Jurkat, Clone E6-1 (cell line): Measurements from ENCODE around the gene EVI5.

Experiments
- DNase-seq: peaks from one replicate; pipeline ENCODE4 v3.0.0-alpha.2; 2011; ENCODE audit warnings: low read depth, low spot score
- H3K4me3 ChIP-seq: 2 replicates; pipeline ENCODE4 v1.5.1; 2011; ENCODE audit warnings: mild to moderate bottlenecking, low read length, control low read depth, moderate library complexity

Gene EVI5

GRCh38 chr1:92503043-92503925 is 281.6 kb downstream of the EVI5 start:
- H3K4me3 ChIP-seq: no peak overlapping the region
- no peak for DNase-seq

DNA sequence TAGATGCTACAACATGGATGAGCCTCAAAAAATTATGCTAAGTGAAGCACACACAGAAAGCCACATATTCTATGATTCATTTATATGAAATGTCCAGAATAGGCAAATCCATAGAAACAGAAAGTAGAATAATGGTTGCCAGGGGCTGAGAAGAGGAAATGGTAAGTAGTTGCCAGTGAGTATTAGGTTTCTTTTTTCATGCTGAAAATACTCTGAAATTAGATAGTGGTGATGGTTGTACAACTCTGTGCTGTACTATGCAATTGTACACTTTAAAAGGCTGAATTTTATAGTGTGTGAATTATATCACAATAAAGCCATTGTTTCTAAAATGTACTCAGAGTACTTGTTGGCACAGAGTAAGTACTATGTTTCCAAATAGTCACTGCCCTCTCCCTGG is 282.7 kb downstream of the EVI5 start:
- H3K4me3 ChIP-seq: no peak overlapping the region
- no peak for DNase-seq

DNA sequence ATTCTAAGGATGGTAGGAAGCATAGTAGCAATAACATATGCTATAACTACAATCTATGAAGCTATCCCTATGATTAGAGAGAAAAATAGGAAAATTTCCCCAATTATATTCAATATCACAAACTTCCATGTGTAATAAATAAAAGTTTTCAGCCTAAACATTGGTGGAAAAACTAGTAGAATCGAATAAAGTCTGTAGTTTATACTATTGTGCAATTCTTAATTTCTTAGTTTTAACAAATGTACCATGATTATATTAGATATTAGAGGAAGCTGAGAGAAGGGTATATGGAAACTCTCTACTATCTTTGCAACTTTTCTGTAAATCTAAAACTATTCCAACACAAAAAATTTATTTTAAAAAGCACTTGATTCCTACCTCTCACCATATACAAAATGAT is 284.4 kb downstream of the EVI5 start:
- DNase-seq: no peak
- no peak overlapping the region for H3K4me3 ChIP-seq

- peak; percentile 79 for DNase-seq
- no peak overlapping the region for H3K4me3 ChIP-seq
Measured at GRCh38 chr1:92495392-92496063, 289.4 kb downstream of the EVI5 start.

DNA sequence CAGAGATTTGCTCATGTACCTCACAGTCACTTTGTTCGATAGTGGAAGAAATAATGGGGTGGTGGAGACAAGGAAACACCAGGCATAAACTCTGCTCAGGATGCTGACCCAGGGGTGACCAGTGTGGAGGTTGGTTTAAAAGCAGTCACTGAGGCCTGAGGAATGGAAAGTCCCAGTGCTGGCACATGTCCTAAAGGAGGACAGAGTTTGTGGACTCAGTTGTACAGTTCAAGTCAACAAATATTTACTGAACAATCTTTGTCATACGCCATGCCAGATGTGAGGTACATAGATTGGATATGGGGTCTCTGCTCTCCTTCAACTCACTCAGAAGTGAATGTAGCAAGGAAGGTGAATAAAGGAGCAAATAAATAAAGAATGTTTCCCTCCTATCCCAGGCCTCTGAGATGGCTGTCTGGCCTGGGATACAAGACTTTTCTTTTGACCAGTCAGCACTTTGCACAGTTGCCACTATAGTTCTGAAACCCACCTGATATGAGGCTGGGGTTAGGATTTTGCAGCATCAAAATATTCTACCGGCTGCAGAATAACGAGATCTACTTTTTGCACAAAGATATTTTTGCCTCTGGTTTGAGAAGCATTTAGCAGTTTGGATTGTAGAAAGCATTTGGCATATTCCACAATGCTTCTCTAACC is 290.3 kb downstream of the EVI5 start:
- no peak overlapping the region for H3K4me3 ChIP-seq
- no peak for DNase-seq

- no peak for DNase-seq
- H3K4me3 ChIP-seq: no peak overlapping the region
Measured at GRCh38 chr1:92493139-92493538, 291.8 kb downstream of the EVI5 start.

GRCh38 chr1:92488832-92489231 is 296.1 kb downstream of the EVI5 start:
- no peak for DNase-seq

DNA sequence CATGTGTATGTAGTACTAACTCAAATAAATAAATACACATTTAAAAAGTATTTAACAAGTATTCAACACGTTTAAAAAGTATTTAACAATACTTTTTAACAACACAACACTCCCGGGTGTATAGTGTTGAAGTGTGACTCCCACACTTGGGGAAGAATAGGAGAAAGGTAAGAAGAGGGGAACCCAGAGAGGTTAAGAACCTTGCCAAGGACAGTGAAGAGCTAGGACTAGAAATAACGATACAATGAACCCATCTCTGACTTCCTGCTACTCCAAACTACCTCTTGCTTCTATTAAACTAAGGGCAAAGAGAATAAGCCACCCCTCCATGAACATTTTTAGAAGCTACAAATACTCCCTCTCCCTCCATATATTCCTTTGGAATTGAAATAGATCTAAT is 296.5 kb downstream of the EVI5 start:
- no peak for DNase-seq

More at GRCh38 chr1:92488832-92489231, 296.1 kb downstream of the EVI5 start:
- H3K4me3 ChIP-seq: no peak overlapping the region

GRCh38 chr1:92487078-92487605 is 297.8 kb downstream of the EVI5 start:
- peak overlapping the region; percentile 70 for H3K4me3 ChIP-seq
- DNase-seq: no peak

More for the DNA sequence above, 296.5 kb downstream of the EVI5 start:
- no peak overlapping the region for H3K4me3 ChIP-seq

DNA sequence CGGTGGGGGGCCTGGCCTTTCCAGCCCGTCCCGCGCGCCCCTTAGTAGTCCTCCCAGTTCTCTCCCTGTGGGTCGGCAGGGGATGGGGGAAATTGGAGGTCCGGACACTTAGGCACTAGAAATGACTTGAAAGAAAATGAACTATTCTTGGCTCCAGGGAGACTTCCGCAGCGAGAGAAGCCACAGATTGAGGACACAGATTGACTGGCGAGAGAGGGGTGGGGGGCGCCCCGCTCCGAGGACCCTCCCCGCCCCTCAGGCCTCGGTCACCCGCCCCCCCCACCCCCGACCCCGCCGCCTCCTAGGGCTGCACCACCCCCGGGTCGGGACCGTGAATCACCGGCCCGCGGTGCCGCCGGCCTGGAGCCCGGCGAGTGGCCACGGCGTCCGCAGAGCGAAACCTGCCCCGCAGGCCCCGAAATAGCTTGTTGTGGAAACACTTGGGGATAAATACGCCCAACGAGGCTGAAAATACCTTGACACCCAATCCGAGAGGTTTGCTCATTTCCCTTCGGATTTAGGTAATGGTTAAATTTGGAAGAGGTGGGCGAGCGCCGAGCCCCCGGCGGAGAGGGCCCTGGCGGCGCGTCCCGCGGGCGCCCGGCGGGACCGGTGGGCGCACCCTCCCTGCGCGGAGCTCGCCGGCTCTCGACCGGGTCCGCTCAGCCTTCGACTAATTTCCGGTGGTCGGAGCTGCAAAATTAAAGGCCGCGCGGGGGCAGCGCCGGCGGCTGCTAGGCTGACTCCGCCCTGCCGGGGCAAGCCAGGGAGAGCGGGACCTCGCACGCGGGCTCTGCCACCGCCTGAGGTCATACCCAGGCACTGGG is 298.4 kb downstream of the EVI5 start, which contains the start of gene GFI1:
GFI1 (minus strand) TSS at position 675 of the 827 bp plus-strand sequence. CDS start 3,438 bp downstream, outside the sequence.
- H3K4me3 ChIP-seq: peak within 1 kb of the TSS; percentile 70
- peak; percentile 44 for DNase-seq

- peak overlapping the region; percentile 70 for H3K4me3 ChIP-seq
- peak; percentile 92 for DNase-seq
Measured at GRCh38 chr1:92485381-92486250, 299.3 kb downstream of the EVI5 start.

DNA sequence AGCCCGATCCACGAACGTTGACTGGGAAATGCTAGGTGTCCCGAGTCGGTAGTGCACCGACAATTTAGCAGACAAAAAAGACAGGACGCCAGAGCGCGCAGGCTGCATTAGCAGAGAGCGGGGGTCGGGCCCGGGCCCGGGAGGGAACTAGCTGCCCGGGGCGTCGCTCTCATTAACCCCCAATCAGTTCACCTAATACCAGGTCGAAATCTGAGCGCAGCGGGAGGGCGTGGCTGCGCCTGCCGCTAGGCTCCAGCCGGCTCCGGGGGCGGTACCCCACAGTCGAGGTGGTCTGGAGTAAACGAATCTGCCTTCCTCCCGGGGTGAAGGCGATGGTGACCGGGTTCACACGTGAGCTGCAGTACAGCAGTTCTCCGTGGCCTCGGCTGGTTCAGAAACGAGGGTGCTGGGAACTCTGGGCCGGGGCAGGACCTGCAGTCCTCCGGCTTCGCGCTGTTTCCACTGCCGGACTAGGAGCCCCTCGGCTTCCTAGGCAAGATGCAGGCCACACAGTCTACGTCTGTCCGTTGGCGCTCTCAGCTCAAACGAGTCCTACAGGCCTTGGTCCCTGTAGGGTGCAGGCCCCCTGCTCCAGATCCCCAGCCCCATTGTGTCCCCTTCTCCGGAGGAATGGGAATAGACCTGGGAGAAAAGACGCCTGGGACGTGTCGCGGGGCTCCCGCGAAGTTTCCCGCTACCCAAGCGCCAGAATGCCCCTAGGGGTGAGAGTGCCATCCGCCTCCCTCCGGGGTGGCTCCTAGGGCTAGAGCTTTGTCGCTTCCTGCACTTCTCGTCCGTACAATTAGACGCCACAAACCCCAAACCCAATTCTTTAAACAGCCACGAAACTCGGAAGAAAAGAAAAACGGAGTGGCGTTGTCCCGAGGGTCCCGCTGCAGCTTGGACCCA is 300.2 kb downstream of the EVI5 start:
- DNase-seq: peak; percentile 62

DNA sequence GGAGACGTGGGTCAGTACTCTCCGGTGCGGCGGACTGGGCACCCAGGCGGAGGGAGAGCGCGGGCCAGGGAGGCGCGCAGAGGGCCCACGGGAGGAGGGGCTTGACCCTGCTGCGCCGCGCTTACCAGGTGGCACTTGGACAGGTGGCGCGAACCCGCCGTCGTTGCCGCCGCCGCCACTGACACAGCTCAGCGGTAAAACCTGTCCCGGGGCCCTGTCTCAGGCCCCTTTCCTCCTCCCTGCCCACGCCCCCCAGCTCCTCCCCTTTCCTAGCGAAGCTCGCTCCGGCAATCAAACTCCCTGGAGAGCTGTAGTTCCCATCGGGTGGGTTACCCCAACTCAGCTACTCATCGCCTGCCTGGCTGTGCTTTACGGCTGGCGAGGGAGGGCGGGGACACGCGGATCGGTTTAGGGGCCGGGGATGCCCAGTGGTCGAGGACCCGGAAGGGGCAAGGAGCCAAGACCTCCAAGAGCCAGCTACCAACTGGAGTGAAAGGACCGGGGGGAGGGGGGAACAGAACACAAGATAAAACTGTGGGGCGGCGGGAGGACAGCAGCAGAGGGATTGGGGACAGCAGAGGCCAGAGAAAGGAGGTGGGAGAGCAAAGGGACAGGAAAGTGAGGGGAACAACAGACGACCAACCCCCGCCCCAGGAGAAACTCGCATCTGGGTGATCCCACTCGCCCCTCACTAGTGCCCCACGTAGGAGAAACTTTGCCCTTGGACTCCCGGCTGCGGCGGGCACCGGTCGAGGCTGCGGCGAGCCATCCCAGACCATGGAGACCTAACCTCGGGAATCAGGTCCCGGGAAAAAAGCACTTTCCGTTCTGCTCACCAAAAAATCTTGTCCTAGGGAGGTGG is 301.1 kb downstream of the EVI5 start:
- H3K4me3 ChIP-seq: peak overlapping the region; percentile 70
- peak; percentile 46 for DNase-seq

More for the DNA sequence above, 300.2 kb downstream of the EVI5 start:
- H3K4me3 ChIP-seq: peak overlapping the region; percentile 70

- peak overlapping the region; percentile 70 for H3K4me3 ChIP-seq
- no peak for DNase-seq
Measured at GRCh38 chr1:92482665-92483609, 302.0 kb downstream of the EVI5 start.
